HG03565 (cell line): Measurements from ENCODE around the gene C1QB.
"Not testable (repeated sequence)": the region's sequence is repeated elsewhere in the genome, so short reads cannot be mapped to it uniquely, and the experiment has no call there.

Source experiments
- ATAC-seq: cut with Tn5 transposase; IDR thresholded peaks from one replicate; pipeline ENCODE4 v1.9.1; 2021; ENCODE audit warnings: mild to moderate bottlenecking, moderate library complexity; ENCODE audit not compliant: unreplicated experiment

C1QB gene

GRCh38 chr1:22691031-22691753, 38.2 kb downstream of the C1QB start:
- no peak for ATAC-seq

- no peak for ATAC-seq
Measured at GRCh38 chr1:22694172-22694571, 41.1 kb downstream of the C1QB start.

- no peak for ATAC-seq
Measured at GRCh38 chr1:22696610-22697009, 43.6 kb downstream of the C1QB start.

- ATAC-seq, result no peak
Measured at GRCh38 chr1:22697980-22698379, 44.9 kb downstream of the C1QB start.

- no peak for ATAC-seq
Measured at GRCh38 chr1:22699681-22700520, 46.9 kb downstream of the C1QB start.

- no peak for ATAC-seq
Measured at GRCh38 chr1:22702296-22703085, 49.5 kb downstream of the C1QB start.

GRCh38 chr1:22704440-22705067, 51.5 kb downstream of the C1QB start:
- ATAC-seq, result no peak

GRCh38 chr1:22705586-22705985, 52.5 kb downstream of the C1QB start:
- no peak for ATAC-seq

GRCh38 chr1:22706100-22706499, 53.1 kb downstream of the C1QB start:
- not testable (repeated sequence) for ATAC-seq

- ATAC-seq, result no peak
Measured at GRCh38 chr1:22708777-22709176, 55.7 kb downstream of the C1QB start.

GRCh38 chr1:22709227-22709626, 56.2 kb downstream of the C1QB start:
- ATAC-seq, result no peak

GRCh38 chr1:22709891-22710700, 57.1 kb downstream of the C1QB start:
- no peak for ATAC-seq

- ATAC-seq, result no peak
Measured at GRCh38 chr1:22710701-22711049, 57.6 kb downstream of the C1QB start, which contains the start of gene EPHB2. TSS of gene EPHB2 (plus strand) at chr1:22710839. CDS start at chr1:22710983, 144 bp downstream.

GRCh38 chr1:22711071-22711470, 58.0 kb downstream of the C1QB start:
- no peak for ATAC-seq
